Measurements from ENCODE around the gene VSTM4. TPM values are rescaled to one million over a fixed set of nuclear protein-coding genes. Genes with fewer than 3 reads are reported as not detected.

Gene VSTM4
- polyA plus RNA-seq, 3 donors: 14.0 to 14.3 (median 14.2) TPM

DNA sequence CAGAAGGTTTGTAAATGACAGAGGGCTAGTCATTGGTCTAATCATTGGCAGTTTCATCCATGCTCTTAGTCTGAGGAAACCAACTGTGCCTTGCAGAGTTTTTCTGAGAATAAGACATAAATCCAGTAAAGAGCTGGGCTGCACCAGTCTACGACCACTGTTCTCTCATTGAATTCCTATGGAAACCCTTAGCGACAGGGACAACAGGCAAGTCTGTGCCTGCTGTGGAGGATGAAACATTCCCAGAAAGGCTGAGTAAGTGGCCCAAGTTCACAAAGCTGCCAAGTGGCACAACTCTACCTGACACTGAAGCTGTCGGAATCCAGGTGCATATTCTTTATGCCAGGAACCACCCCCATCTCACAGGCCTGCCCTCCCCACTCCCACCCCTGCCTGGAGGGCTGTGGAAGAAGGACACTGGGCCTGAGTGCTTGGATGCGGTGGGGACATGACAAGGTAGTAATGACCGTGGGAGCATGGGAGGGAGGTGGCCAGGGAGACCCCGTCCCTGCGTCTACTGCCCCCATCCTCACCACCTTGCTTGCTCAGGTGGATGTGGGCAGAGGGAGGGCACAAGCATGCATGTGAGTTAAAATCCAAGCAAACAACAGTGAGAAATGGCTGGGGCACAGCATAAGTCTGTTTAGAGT lies 58.0 kb downstream of the VSTM4 start:
- no peak for DNase-seq (ENCODE audit: extremely low read depth in 1 of 11, low read depth in 9 of 11, low spot score in 4 of 11)

DNA sequence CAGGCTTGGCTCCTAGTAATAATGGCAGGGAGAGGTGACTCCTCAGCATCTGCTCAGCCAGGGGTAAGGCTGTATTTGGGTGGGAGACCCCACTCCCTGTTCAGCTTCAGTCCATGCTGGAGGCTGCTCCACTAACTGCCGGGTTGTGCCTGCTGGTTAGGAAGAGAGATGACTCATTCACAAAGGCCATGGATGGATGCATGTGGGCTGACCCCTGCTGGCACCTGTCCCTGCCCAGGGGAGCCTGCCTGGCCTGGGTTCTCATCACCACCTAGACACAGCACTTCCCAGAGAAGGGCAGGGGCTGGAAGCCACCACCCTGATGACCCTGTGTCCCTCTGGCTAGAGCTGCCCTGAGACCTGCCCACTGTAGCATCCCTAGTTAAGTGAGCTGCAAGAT lies 59.0 kb downstream of the VSTM4 start:
- no peak for DNase-seq (ENCODE audit: extremely low read depth in 1 of 11, low read depth in 9 of 11, low spot score in 4 of 11)

DNA sequence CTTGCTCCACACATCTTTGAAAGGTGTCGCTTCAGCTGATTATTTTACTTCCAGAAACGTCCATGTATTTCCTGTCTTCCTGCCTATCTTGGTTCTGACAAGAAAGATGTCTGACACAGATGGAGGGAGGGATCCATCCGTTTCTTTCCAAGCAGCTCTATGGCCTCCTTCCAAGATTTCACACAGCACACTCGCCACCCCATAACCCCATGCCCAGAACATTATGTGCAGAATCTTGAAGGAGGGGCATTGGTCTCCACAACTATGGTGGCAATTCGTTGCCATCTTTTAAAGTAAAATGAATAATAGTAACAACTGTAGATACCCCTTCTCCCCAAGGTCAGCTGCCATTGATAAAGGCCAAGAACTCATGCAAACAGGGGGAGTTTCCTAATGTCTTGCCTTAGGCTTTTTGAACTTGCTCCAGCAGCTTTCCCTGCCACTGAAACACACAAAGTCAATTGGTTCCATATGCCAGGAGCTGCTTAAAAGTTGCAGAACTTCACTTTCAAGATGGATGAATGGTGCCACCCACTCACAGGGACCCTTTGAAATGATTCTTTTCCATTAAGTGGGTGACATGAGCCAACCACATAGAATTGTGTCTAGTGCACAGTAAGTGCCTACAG lies 60.0 kb downstream of the VSTM4 start:
- no peak for DNase-seq (ENCODE audit: extremely low read depth in 1 of 11, low read depth in 9 of 11, low spot score in 4 of 11)

DNA sequence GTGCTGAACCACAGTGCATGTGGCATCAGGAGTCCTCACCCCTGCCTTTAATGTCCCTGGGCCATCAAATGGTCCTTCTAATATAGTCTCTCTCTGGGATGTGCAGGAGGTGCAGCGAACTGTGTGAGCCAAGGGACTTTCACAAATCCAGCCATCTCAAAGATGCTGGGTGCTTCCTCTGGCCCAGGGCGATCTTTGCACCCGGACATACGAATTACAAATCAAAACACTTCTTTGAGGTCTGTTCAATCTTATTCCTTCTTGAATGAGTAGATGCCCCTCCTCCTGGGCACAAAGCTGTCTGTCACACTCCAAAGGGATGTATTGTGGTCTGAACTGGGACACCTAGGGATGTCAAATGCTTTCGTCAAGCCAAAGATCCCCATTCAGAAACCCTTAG lies 60.6 kb downstream of the VSTM4 start:
- DNase-seq (ENCODE audit: extremely low read depth in 1 of 11, low read depth in 9 of 11, low spot score in 4 of 11): no peak

DNA sequence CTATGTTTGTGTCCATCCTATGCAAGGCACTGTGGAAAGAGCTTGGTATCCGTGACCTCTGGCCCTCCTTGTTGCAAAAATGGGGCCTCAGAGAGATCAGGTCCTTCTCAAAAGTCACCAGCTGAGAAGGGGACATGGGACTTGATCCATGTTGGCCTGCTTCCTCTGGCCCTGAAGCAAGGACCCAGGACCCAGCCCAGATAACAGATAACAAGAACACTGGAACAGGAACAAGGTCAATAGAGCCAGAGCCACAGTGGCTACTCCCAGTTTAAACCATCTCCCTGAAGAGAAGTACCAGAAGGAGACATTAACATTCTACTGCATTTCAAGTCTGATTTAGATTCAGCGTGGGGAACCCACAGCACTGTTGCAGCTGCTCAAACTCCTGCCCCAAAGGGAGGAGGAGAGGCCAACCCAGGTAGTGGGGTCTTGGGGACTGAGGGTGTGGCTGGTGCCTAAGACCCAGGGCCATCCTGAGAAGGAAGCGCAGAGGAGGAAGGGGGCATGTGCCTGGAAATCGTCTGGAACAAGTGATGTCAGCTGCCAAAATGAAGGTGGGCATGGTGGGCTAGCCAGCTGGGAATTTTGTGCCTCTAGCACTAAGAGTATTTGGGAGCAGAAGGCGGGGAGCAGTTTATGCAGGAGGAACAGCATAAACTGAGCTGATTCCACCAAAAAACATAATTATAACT lies 61.2 kb downstream of the VSTM4 start:
- DNase-seq (ENCODE audit: extremely low read depth in 1 of 11, low read depth in 9 of 11, low spot score in 4 of 11): no peak

DNA sequence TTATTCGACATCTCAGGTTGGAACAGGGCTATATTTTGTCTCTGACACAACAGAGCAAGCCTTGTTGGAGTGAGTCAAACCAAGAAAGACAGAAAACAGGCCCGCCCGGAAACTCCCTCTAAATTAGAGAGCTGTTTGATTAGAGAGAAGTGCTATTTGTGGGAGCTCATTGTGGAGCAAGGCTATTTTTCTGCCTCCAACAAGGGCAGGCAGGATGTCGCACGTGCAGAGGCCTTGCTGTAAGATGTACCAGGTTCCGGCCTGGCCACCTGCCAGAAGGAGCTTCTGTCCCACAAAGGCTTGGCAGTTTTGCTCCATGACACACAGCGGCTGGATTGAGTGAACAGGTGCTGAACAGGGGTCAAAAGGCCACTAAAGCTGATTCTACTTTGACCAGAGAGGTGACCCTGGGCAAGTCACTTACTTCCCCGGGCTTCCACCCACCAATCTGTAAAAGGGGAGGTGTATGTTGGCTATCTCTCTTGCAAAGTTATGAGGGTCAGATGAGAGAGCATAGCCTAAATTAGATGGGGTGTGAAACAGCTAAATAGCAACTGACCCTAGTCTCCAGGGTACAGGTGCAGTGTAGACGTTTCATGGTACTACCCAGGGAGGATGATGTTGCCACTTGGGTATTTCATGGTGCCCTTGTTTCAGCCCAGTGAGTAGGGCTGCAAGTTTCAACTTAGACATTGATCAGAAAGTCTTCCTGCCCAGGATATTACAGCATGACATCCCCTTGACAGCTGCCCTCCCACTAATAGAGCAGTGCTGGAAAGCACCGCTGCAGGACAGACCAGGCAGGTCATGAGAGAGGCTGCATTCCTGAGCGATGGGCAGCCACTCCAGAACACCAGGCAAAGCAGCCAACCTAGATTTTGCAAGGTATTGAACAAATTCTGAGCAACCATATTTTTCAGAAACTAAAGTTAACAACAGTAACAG lies 62.0 kb downstream of the VSTM4 start:
- DNase-seq (ENCODE audit: extremely low read depth in 1 of 11, low read depth in 9 of 11, low spot score in 4 of 11): no peak

DNA sequence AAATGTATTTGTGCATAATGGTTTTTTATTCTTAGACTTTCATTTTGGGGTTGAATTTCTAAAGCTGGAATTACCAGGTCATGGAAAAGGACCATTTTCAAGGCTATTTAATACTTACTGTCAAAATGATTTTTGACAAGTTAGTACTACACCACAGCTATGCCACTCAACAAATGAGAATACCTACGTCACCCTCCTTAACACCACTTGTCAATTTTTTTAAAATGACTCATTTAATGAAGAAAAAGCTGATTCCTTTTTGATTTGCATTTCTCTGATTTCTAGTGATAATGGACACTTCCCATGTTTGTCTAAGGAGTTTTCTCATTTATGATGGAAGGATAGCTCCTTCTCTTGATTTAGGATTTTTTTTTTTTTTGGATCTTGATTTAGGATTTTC lies 63.3 kb downstream of the VSTM4 start:
- no peak for DNase-seq (ENCODE audit: extremely low read depth in 1 of 11, low read depth in 9 of 11, low spot score in 4 of 11)

DNA sequence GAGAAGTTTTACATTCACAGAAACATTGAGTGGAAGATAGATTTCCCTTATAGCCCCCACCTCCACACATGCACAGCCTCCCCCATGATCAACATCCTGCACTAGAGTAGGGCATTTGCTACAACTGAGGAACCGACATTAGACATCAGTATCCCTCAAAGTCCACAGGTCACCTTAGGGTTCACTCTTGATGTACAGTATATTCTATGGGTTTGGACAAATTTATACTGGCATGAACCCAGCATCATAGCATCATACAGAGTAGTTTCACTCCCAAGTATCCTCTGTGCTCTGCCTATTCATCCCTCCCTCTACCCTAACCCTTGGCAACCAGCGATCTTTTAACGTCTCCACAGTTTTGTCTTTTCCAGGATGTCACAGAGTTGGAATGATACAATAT lies 64.4 kb downstream of the VSTM4 start:
- no peak for DNase-seq (ENCODE audit: extremely low read depth in 1 of 11, low read depth in 9 of 11, low spot score in 4 of 11)

DNA sequence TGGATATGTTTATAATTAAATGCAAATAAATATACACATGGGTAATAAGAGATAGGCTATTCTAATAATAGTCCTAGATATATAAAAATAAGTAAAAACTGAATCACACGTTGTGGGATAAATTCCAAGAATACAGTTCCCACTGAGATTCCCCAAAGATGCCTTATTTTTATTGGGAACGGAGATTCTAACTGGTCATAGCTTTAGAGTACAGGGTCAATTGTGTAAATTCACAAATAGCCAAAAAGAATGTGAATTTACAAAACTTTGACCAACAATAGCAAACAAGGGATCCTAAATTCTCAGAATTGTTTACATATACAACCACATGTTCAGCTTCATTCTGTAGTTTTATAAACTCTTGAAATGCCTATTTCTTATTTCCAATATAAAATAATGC lies 65.0 kb downstream of the VSTM4 start:
- DNase-seq (ENCODE audit: extremely low read depth in 1 of 11, low read depth in 9 of 11, low spot score in 4 of 11): no peak

DNA sequence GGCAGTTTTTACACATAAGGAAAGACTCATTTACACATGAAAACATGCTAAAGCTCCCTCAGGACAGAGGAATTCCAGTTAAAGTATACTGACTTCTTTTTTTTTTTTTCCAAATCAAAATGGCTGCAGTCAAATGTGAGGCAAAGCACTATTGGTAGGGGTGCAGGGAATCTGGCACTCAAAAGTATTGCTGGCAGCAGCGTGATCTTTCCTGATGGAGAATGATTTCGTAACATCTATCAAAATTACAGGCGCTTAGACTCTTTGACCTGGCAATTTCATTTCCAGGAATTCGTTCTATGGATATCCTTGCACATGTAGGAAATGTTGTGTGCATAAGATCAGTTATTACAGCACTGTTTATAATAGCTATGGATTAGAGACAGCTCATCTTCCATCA lies 65.7 kb downstream of the VSTM4 start:
- no peak for DNase-seq (ENCODE audit: extremely low read depth in 1 of 11, low read depth in 9 of 11, low spot score in 4 of 11)

DNA sequence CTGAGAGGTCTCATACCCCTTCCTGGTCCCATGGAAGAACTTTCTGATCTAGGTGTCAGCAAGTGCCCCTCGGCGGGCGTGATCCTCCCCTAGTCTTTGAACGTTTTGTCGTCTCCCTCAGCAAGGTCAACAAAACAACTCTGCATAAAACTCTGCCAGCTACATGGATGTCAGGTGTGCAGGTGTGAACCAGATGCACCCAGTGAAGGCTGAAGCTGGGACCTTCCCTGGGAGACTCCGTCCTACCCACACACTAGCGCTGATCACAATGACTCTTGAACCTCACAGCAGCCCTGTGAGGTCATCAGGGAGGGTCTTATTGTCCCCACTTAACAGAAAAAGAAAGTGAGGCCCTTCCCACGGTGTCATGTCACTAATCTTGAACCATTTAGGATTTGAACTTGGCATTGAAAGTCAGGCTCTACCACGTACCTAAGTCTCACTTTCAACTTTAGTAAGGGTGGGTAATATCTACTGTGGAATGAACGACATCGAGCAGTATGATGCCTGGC lies 68.1 kb downstream of the VSTM4 start:
- no peak for DNase-seq (ENCODE audit: extremely low read depth in 1 of 11, low read depth in 9 of 11, low spot score in 4 of 11)

DNA sequence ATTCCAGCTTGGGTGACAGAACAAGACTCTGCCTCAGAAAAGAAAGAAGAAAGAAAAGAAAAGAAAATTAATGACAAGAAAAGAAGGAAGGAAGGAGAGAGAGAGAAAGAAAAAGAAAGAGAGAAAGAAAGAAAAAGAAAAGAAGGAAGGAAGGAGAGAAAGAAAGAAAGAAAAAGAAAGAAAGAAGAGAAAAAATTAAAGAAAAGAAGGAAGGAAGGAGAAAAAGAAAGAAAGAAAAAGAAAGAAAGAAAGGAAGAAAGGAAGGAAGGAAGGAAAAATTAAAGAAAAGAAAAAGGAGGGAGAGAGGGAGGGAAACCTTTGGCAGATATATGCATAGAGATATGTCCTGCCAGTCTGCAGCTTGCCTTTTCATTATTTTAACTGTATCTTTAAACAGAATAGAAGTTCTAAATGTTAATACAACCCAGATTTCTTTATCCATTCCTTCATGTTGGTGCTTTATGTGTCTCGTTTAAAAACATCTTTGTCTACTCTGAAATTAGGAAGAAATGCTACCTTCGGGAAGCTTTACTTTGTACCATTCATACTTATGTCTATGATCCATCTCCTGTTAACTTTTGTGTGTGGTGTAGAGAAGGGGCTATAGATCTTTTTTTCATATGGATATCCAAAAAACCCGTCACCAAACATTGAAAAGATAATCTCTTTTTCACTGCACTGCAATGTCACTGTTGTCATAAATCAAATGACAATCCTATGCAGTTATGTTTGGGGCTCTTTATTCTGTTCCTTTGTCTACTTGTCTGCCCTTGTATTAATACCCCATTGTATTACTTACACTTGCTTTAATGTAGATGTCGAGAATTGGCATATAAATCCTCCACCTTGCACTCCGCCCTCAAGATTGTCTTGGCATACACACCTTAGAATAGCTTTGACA lies 70.8 kb downstream of the VSTM4 start:
- no peak for DNase-seq (ENCODE audit: extremely low read depth in 1 of 11, low read depth in 9 of 11, low spot score in 4 of 11)

DNA sequence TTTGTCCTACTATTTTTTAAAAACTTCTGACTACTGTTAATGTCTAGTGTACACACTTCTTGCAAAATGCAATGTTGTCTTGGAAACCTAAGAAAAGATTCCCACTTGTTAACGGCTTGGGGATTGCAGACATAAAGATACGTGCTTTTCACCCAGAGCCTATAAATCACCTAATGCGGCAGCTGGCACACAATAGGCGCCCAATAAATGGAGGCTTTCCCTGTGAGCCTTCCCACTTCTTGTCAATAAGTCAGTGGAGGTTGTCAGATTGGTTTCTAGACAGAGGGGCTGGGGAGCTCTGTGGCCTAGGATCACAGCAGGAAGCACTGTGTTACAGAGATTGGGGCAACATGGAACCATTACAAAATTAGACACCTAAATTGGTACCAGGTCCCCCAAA lies 74.7 kb downstream of the VSTM4 start:
- no peak for DNase-seq (ENCODE audit: extremely low read depth in 1 of 11, low read depth in 9 of 11, low spot score in 4 of 11)

DNA sequence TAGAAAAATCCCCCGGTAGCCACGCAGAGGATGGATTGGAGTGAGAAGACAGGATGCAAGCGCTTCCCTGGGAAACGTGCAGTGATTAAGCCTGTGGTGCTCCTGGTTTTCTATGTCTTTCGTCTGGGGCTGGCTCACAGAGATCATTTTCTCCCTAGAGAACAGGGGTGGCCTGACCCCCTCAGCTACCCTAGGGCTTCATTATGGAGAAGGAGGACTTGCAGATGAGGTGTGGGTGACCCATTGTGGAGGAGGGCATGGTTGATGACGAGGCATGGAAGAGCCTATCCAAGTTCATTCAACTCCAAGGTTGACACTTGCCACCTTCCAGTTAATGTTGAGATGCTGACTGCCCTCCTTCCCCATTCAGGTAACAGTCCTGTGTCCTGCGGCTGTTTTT lies 75.9 kb downstream of the VSTM4 start:
- DNase-seq (ENCODE audit: extremely low read depth in 1 of 11, low read depth in 9 of 11, low spot score in 4 of 11): no peak

DNA sequence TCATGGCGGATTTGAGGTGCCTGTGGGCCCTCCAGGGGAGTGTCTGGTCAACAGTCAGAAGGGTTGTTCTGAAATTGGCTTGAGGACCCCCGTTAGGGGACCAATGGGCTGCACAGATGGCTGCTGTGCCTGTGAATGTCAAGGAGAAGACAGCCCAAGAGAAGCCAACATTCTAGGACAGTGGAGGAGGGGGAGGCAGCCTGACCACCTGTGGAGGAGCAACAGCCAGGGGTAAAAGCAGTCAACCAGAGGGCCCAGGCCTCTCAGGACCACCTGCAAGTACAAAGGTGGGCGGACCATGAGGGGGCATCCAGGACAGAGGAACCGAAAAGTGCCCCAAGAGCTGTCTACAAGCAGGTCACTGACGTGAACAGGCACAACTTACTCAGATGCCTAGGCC lies 76.6 kb downstream of the VSTM4 start:
- no peak for DNase-seq (ENCODE audit: extremely low read depth in 1 of 11, low read depth in 9 of 11, low spot score in 4 of 11)

DNA sequence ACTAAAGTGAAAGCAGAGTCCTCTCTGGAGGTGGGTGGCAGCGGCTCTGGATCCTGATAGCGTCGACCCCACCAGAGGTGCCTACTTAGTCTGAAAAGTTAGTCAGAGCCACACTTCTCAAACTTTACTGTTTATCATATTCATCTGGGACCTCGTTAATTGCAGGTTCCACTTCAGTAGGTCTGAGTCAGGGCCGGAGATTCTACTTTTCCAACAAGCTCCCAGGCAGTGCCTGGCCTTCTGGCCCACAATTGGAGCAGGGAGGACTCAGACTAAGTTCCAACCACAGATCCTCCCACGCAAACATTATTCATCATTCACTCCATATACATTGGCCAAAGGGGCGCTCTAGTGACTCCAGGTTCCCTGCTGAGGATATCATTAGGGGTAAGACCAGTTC lies 78.1 kb downstream of the VSTM4 start:
- no peak for DNase-seq (ENCODE audit: extremely low read depth in 1 of 11, low read depth in 9 of 11, low spot score in 4 of 11)

DNA sequence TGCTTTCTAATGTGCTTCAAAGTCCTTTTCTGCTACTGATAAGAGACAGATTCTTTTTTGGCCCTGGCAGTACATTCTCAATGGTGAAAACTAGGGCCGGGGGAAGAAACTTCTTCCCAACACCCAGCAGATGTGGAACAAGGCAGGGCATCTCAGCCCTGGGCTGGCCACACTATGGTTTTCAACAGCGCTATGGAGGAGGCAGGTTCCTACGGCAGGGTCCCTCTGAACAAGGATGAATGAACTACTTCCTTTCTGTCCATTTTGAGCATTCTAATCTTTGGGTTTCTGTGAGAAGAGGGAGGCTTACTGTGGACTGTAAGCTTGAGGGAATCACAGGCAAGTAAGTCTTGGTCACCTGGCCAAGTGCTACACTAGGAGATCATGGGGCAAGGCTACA lies 78.7 kb downstream of the VSTM4 start:
- DNase-seq (ENCODE audit: extremely low read depth in 1 of 11, low read depth in 9 of 11, low spot score in 4 of 11): no peak

DNA sequence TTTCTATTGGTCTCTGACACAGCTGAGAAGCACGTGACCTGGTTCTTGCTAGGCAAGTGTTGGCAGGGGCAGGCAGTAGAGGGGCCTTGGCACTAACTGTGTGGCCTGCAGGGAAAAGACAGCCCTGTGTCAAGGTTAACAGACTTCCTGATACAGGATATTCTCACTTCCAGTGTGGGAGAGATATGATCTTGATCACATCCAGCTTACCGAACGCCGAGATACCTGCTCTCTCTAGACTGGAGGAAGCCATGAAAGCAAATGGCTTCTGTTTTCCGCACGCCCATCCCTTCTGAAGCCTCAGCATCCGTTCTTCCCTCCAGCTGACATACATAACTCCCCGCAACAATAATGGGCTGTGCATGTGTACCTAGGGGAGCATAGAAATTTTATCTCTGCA lies 79.4 kb downstream of the VSTM4 start:
- no peak for DNase-seq (ENCODE audit: extremely low read depth in 1 of 11, low read depth in 9 of 11, low spot score in 4 of 11)

All from renal cortex interstitium (tissue), 11 donors.